Measurements from ENCODE around the gene CD46.

CD46 gene

GRCh38 chr1:207813512-207813881 lies 61.6 kb downstream of the CD46 start:
- DNase-seq (ENCODE audit: low spot score): no peak
- no peak for TF ChIP-seq CTCF (IDR thresholded peaks at IDR 0.05)
- Histone ChIP-seq H3K27ac (peak overlapping the region; percentile 94 to 98), H3K4me3 (peak overlapping the region; percentile 59)

DNA sequence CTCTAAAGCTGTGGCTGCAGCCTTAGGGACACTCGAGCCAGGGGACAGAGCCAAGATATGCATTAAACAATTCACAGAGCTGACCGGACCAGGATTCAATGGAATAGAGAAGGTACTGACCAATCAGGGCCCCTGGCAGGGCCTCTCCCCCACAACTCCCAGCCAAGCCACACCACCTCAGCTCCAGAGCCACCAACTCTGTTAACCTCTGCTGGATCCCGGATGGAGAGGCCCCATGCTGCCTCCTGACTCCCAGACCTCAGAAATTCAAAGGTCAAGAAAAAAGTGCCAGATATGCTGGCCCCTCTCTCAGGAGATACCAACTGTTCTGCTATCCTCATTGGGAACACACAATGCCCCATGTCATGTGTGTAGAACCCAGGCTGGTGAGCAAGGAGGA lies 62.1 kb downstream of the CD46 start:
- Histone ChIP-seq H3K27ac (peak overlapping the region; percentile 94 to 98), H3K4me3 (peak overlapping the region; percentile 59)
- DNase-seq (ENCODE audit: low spot score): no peak
- TF ChIP-seq CTCF (IDR thresholded peaks at IDR 0.05): no peak

- DNase-seq (ENCODE audit: low spot score): no peak
- Histone ChIP-seq H3K4me3 (peak overlapping the region; percentile 59), H3K27ac (peak overlapping the region; percentile 94 to 98)
- no peak for TF ChIP-seq CTCF (IDR thresholded peaks at IDR 0.05)
Observed at GRCh38 chr1:207814469-207814868, 62.6 kb downstream of the CD46 start.

DNA sequence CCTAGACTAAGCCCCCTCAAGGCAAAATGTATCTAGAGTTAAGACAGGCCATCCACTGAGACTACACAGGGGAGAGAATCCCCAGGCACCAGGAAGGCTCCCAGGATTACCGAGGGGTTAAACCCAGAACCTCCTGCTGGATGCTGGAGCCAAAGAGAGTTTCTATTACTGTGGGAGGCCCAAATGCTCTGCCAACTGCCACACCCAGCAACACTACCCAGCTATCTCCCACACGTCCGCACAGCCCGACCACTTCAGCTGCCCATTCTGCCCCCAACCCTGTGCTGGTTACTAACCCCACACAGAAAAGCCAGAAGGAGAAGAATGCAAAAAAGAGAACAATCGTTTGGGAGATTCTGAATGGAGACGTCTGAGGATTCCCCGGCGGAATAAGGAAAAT lies 63.6 kb downstream of the CD46 start:
- no peak for TF ChIP-seq CTCF (IDR thresholded peaks at IDR 0.05)
- Histone ChIP-seq H3K27ac (peak overlapping the region; percentile 94 to 98), H3K4me3 (peak overlapping the region; percentile 88)
- DNase-seq (ENCODE audit: low spot score): no peak

DNA sequence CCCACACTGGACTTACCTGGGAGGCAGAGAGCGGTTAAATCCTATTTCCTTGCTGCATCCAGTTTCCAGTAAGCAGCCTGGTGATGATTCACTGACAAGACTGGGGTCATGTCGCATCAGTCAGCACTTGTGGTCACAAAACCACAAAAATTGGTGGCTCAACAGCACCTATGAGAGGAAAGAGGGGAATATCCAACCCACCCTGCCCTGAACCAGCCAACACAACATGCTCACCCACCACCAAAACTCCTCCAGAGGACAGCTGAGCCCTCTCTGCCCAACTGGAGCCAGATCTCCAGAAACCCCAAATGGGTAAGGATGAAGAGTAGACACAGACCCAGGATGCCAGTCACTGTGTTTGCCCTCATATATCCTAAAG lies 64.0 kb downstream of the CD46 start:
- peak overlapping the region; percentile 88 for H3K4me3 ChIP-seq
- DNase-seq (ENCODE audit: low spot score): no peak
- TF ChIP-seq CTCF (IDR thresholded peaks at IDR 0.05): no peak
- H3K27ac ChIP-seq: peak overlapping the region; percentile 94 to 98

DNA sequence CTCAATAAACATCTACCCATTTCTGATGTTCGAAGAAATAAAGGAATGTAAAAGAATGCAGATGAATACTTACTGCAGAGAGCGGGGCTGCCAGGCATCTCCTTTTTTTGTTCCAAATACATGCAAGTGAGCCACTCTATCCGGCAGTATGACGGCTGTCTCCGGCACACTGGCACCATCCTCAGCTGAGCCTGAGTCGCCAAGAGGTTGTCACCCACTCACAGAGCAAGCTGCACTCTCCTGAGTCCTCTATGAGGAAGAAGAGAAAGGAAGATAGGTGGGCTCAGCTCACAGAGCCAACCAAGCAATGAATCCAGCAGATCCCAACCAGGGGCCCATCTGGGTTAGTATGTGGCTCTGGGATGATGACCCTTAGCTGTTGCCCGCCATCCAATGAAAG lies 65.3 kb downstream of the CD46 start:
- TF ChIP-seq CTCF (IDR thresholded peaks at IDR 0.05): no peak
- DNase-seq (ENCODE audit: low spot score): peak; percentile 71
- Histone ChIP-seq H3K4me3 (peak overlapping the region; percentile 88), H3K27ac (peak overlapping the region; percentile 94 to 98)

DNA sequence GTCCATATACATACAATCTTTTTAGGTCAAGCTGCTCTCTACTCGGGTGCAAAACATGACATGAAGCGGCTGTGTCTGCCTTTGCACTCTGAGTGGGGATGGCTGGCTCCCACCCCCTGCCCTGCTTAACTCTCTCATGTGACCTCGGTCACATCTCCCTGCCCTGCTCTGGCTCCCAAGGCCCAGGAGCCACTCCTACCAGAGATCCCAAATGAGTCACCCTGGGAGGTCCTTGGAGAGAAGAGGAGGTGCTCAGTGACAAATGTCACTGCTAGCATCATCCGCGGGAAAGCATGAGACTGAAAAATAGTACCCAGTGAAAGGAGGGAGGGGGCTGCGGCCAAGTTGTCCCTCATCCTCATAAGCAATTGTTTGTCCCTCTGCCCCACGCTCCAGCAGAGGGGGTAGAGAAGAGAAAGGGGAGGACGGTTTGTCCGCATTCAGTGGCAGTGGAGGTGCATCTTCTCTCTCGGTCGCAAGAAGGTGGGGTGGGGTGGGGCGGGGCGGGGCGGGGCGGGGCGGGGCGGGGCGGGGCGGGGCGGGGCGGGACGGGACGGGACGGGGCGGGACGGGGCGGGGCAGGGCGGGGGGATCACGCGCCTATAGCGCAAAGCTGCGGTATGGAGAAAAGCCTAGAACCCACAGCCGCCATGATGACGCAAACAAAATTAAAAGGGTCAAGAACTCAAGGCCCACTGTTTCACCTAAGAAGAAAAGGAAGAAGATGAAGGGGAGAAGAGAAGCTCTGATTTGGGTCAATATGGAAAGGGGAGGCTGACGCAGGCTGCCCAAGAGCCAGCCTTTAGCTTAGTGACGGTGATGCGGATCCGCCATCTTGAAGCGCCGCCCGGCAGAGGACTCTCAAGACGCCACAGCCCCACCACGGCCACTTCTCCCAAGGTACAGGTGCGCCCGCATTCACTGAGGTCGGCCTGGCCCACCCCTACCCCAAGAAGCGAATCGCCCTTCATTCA lies 66.2 kb downstream of the CD46 start:
- TF ChIP-seq CTCF (IDR thresholded peaks at IDR 0.05): no peak
- Histone ChIP-seq H3K4me3 (peak overlapping the region; percentile 88), H3K27ac (peak overlapping the region; percentile 94 to 98)
- peak; percentile 74 for DNase-seq (ENCODE audit: low spot score)

Data from coronary artery (tissue), 2 donors.